BE2C (cell line): ENCODE results near the gene CCDC106.

Experiments
- DNase-seq: peaks from one replicate; pipeline ENCODE4 v3.0.0-alpha.2; 2020
- H3K27me3 ChIP-seq: fragments of 250-450 bp; sonication (Bioruptor Pico); 2 replicates; pipeline ENCODE4 v1.5.1; 2020; ENCODE audit warnings: mild to moderate bottlenecking
- H3K36me3 ChIP-seq: fragments of 250-450 bp; sonication (Bioruptor Pico); 2 replicates; pipeline ENCODE4 v1.5.1; 2020; ENCODE audit warnings: mild to moderate bottlenecking
- H3K4me1 ChIP-seq: fragments of 250-450 bp; sonication (Bioruptor Pico); 2 replicates; pipeline ENCODE4 v1.5.1; 2020
- H3K4me3 ChIP-seq: 2 replicates; pipeline ENCODE4 v1.5.1; 2011; ENCODE audit warnings: low read depth, low read length
- H3K9me3 ChIP-seq: fragments of 250-450 bp; sonication (Bioruptor Pico); 2 replicates; pipeline ENCODE4 v1.5.1; 2020
- CTCF ChIP-seq: IDR thresholded peaks from 2 replicates; pipeline ENCODE4 v1.5.1; 2012; ENCODE audit warnings: mild to moderate bottlenecking, low read depth, low read length

The CCDC106 gene

GRCh38 chr19:55650126-55650557 lies 2.1 kb downstream of the CCDC106 start:
- Histone ChIP-seq H3K4me1 (peaks cover 4% of the 10 kb centered on the region), H3K4me3 (no peak overlapping the region), H3K9me3 (no peaks in the 10 kb centered on the region), H3K36me3 (peaks cover 10% of the 10 kb centered on the region), H3K27me3 (no peaks in the 10 kb centered on the region)
- no peak for TF ChIP-seq CTCF
- no peak for DNase-seq

GRCh38 chr19:55650602-55651230 lies 2.7 kb downstream of the CCDC106 start:
- peaks cover 4% of the 10 kb centered on the region for H3K4me1 ChIP-seq
- no peak for TF ChIP-seq CTCF
- no peak overlapping the region for H3K4me3 ChIP-seq
- H3K36me3 ChIP-seq: peaks cover 7% of the 10 kb centered on the region
- no peak for DNase-seq
- no peaks in the 10 kb centered on the region for H3K9me3 ChIP-seq
- no peaks in the 10 kb centered on the region for H3K27me3 ChIP-seq

- no peak for DNase-seq
- Histone ChIP-seq H3K9me3 (no peaks in the 10 kb centered on the region), H3K36me3 (peaks cover 11% of the 10 kb centered on the region), H3K4me1 (peaks cover 4% of the 10 kb centered on the region), H3K4me3 (no peak overlapping the region), H3K27me3 (no peaks in the 10 kb centered on the region)
- no peak for TF ChIP-seq CTCF
Observed at GRCh38 chr19:55651236-55651635, 3.2 kb downstream of the CCDC106 start.

GRCh38 chr19:55652311-55653128 lies 4.5 kb downstream of the CCDC106 start:
- DNase-seq: no peak
- Histone ChIP-seq H3K9me3 (no peaks in the 10 kb centered on the region), H3K4me3 (no peak overlapping the region), H3K4me1 (no peaks in the 10 kb centered on the region; the same call in 1 of the 2 replicates), H3K27me3 (no peaks in the 10 kb centered on the region), H3K36me3 (peaks cover 21% of the 10 kb centered on the region)
- TF ChIP-seq CTCF: no peak

GRCh38 chr19:55653651-55654322 lies 5.8 kb downstream of the CCDC106 start:
- peak; percentile 97 for DNase-seq
- TF ChIP-seq CTCF: peak; percentile 100
- Histone ChIP-seq H3K36me3 (peaks cover 30% of the 10 kb centered on the region), H3K4me3 (peak overlapping the region; percentile 99), H3K9me3 (no peaks in the 10 kb centered on the region), H3K27me3 (no peaks in the 10 kb centered on the region), H3K4me1 (no peaks in the 10 kb centered on the region; the same call in 1 of the 2 replicates)
